Activated CD4-positive, alpha-beta T cell treated with anti-CD3 and anti-CD28 coated beads, Interleukin-2, Interleukin-4, amounts not matched to agents 100 ng/mL and 50 ng/mL, durations not matched to agents 16 hours and 8 hours (primary cell): Measurements from ENCODE around the gene NXPE4.
"Not testable (repeated sequence)": the region's sequence is repeated elsewhere in the genome, so short reads cannot be mapped to it uniquely, and the experiment has no call there.

Experiments
- DNase-seq: peaks from one replicate; pipeline ENCODE4 v3.0.0-alpha.2; 2020; ENCODE audit warnings: low spot score

Gene NXPE4

DNA sequence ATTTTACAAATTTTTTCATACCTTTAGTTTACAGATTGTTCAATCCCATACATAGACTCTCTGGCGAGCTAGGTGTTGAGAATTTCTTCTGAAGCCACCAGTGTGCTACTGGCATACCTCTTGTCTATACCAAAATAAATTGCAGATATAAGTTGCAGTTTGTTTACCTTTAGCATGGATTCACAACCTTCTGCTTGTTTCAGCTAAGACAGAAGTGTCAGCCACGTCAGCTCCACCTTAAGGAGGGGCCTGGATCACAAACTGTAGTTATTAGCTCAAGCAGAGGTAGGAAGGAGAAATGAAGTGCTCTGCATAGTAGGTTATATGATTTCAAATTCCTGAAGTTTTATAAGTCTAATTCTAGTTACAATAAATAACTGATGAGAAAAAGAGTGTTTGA is at the start of gene NXPE4:
Gene NXPE4, minus strand, starts transcription at position 216 of the 400 bp plus-strand sequence. CDS start 1,027 bp downstream, outside the sequence.
- no peak for DNase-seq

DNA sequence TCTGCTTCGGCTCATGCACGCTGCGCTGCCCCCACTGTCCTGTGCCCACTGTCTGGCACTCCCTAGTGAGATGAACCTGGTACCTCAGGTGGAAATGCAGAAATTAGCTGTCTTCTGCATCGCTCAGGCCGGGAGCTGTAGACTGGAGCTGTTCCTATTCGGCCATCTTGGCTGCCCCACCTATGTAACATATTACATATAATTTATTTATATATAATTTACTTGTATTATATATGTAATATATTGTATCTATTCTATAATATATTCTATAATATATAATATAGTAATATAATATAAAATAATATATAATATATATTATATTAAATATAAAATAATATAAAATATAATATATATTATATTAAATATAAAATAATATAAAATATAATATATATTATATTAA is 43.9 kb upstream of the NXPE4 start:
- not testable (repeated sequence) for DNase-seq

DNA sequence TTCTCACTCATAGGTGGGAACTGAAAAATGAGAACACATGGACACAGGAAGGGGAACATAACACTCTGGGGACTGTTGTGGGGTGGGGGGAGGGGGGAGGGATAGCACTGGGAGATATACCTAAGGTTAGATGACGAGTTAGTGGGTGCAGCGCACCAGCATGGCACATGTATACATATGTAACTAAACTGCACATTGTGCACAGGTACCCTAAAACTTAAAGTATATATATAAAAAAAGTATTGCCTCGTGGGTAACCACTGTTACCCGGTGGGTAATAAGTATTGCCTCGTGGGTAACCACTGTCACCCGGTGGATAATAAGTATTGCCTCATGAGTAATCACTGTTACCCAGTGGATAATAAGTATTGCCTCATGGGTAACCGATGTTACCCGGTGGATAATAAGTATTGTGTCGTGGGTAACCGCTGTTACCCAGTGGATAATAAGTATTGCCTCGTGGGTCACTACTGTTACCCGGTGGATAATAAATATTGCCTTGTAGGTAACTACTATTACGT is 35.9 kb upstream of the NXPE4 start:
- not testable (repeated sequence) for DNase-seq

DNA sequence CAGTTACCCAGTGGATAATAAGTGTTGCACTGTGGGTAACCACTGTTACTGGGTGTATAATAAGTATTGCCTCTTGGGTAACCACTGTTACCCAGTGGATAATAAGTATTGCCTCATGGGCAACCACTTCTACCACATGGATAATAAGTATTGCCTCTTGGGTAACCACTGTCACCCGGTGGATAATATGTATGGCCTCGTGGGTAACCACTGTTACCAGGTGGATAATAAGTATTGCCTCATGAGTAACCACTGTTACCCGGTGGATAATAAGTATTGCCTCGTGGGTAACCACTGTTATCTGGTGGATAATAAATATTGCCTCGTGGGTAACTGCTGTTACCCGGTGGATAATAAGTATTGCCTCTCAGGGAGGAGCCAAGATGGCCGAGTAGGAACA is 29.7 kb upstream of the NXPE4 start:
- no peak for DNase-seq

DNA sequence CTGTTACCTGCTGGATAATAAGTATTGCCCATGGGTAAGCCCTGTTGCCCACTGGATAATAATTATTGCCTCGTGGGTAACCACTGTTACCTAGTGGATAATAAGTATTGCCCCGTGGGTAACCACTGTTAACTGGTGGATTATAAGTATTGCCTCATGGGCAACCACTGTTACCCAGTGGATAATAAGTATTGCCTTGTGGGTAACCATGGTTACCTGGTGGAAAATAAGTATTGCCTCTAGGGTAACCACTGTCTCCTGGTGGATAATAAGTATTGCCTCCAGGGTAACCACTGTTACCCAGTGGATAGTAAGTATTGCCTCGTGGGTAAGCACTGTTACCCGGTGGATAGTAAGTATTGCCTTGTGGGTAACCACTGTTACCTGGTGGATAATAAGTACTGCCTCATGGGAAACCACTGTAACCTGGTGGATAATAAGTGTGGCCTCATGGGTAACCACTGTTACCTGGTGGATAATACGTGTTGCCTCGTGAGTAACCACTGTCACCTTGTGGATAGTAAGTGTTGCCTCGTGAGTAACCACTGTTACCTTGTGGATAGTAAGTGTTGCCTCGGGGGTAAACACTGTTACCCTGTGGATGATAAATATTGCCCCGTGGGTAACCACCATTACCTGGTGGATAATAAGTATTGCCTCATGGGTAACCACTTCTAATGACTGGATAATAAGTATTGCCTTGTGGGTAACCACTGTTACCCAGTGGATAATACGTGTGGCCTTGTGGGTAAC is 29.0 kb upstream of the NXPE4 start:
- no peak for DNase-seq

DNA sequence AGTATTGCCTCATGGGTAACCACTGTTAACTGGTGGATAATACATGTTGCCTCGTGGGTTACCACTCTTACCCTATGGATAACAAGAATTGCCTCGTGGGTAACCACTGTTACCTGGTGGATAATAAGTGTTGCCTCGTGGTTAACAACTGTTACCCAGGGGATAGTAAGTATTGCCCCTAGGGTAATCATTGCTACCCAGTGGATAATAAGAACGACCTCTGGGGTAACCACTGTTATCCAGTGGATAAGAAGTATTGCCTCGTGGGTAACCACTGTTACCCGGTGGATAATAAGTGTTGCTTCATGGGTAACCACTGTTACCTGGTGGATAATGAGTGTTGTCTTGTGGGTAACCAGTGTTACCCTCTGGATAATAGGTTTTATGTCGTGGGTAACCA is 28.1 kb upstream of the NXPE4 start:
- no peak for DNase-seq

DNA sequence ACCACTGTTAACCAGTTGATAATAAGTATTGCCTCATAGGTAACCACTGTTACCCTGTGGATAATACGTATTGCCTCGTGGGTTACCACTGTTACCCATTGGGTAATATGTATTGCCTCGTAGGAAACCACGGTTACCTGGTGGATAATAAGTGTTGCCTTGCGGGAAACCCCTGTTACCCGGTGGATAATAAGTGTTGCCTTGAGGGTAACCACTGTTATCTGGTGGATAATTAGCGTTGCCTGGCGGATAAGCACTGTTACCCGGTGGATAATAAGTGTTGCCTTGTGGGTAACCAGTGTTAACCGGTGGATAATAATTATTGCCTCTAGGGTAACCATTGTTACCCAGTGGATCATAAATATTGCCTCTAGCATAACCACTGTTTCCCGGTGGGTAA is 27.3 kb upstream of the NXPE4 start:
- no peak for DNase-seq

DNA sequence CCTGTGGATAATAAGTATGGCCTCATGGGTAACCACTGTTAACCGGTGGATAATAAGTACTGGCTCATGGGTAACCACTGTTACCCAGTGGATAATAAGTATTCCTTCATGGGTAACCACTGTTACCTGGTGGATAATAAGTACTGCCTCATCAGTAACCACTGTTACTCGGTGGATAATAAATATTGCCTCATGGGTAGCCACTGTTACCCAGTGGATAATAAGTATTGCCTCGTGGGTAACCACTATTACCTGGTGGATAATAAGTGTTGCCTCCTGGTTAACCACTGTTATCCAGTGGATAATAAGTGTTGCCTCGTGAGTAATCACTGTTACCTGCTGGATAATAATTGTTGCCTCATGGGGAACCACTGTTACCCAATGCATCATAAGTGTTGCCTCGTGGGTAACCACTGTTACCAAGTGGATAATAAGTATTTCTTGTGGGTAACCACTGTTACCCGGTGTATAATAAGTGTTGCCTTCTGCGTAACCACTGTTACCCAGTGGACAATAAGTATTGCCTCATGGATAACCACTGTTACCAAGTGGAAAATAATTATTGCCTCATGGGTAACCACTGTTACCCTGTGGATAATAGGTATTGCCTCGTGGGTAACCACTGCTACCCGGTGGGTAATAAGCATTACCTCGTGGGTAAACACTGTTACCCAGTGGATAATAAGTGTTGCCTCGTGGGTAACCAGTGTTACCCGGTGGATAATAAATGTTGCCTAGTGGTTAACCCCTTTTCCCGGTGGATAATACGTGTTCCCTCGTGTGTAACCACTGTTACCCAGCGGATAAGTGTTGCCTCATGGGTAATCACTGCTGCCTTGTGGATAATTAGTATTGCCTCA is 26.6 kb upstream of the NXPE4 start:
- no peak for DNase-seq

DNA sequence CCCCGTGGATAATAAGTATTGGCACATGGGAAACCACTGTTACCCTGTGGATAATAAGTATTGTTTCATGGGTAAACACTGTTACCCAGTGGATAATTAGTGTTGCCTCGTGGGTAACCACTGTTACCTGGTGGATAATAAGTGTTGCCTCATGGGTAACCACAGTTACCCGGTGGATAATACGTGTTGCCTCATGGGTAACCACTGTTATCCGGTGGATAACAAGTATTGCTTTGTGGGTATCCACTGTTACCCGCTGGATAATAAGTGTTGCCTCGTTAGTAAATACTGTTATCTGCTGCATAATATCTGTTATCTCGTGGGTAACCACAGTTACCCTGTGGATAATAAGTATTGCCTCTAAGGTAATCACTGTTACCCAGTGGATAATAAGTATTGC is 25.5 kb upstream of the NXPE4 start:
- no peak for DNase-seq

DNA sequence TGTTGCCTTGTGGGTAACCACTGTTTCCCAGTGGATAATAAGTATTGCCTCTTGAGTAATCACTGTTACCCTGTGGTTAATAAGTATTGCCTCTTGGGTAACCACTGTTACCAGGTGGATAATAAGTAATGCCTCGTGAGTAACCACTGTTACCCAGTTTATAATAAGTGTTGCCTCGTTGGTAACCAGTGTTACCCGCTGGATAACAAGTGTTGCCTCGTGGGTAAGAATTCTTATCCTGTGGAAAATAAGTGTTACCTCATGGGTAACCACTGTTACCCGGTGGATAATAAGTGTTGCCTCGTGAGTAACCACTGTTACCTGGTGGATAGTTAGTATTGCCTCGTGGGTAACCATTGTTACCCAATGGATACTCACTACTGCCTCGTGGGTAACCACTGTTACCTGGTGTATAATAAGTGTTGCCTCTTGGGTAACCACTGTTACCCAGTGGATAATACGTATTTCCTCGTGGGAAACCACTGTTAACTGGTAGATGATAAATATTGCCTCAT is 24.1 kb upstream of the NXPE4 start:
- DNase-seq = no peak

DNA sequence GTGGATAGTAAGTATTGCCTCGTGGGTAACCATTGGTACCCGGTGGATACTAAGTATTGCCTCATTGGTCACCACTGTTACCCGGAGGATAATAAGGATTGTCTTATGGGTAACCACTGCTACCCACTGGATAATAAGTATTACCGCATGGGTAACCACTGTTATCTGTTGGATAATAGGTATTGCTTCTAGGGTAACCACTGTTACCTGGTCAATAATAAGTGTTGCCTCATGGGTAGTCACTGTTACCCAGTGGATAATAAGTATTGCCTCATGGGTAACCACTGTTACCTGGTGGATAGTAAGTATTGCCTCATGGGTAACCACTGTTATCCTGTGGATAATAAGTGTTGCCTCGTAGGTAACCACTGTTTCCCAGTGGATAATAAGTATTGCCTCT is 22.6 kb upstream of the NXPE4 start:
- no peak for DNase-seq

DNA sequence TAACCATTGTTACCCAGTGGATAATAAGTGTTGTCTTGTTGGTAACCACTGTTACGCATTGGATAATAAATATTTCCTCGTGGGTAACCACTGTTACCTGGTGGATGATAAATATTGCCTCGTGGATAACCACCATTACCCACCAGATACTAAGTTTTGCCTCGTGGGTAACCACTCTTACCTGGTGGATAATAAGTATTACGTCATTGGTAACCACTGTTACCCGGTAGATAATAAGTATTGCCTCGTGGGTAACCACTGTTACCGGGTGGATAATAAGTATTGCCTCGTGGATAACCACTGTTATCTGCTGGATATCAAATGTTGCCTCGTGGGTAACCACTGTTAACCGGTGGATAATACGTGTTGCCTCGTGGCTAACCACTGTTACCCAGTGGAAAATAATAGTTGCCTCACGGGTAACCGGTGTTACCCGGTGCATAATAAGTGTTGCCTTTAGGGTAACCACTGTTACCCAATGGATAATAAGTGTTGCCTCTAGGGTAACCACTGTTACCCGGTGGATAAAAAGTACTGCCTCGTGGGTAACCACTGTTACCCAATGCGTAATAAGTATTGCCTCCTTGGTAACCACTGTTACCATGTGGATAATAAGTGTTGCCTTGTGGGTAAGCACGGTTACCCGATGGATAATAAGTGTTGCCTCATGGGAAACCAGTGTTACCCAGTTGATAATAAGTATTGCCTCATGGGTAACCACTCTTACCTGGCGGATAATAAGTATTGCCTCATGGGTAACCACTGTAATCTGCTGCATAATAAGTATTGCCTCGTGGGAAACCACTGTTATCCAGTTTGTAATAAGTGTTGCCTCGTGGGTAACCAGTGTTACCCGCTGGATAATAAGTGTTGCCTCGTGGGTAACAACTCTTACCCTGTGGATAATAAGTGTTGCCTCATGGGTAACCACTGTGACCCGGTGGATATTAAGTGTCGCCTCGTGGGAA is 21.9 kb upstream of the NXPE4 start:
- no peak for DNase-seq

DNA sequence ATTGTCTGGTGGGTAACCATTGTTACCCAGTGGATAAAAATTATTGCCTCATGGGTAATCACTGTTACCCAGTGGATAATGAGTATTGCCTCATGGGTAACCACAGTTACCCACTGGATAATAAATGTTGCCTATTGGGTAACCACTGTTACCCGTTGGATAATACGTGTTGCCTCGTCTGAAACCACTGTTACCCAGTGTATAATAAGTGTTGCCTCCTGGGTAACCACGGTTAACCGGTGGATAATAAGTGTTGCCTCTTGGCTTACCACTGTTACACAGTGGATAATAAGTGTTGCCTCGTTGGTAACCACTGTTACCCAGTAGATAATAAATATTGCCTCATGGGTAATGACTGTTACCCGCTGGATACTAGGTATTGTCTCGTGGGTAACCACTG is 20.9 kb upstream of the NXPE4 start:
- no peak for DNase-seq

DNA sequence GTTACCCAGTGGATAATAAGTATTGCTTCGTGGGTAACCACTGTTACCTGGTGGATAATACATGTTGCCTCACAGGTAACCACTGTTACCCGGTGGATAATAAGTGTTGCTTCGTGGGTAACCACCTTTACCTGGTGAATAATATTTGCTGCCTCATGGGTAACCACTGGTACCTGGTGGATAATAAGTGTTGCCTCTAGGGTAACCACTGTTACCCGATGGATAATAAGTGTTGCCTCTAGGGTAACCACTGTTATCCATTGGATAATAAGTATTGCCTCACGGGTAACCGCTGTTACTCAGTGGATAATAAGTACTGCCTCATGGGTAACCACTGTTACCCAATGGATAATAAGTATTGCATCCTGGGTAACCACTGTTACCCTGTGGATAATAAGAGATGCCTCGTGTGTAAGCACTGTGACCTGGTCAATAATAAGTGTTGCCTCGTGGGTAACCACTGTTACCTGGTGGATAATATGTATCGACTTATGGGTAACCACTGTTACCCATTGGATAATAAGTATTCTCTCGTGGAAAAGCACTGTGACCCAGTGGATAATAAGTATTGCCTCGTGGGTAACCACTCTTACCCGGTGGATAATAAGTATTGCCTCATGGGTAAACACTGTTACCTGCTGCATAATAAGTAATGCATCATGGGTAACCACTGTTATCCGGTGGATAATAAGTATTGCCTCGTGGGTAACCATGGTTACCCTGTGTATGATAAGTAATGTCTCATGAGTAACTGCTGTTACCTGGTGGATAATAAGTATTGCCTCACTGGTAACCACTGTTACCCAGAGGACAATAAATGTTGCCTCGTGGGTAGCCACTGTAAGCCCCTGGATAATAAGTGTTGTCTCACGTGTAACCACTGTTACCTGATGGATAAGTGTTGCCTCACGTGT is 20.1 kb upstream of the NXPE4 start:
- DNase-seq = no peak

DNA sequence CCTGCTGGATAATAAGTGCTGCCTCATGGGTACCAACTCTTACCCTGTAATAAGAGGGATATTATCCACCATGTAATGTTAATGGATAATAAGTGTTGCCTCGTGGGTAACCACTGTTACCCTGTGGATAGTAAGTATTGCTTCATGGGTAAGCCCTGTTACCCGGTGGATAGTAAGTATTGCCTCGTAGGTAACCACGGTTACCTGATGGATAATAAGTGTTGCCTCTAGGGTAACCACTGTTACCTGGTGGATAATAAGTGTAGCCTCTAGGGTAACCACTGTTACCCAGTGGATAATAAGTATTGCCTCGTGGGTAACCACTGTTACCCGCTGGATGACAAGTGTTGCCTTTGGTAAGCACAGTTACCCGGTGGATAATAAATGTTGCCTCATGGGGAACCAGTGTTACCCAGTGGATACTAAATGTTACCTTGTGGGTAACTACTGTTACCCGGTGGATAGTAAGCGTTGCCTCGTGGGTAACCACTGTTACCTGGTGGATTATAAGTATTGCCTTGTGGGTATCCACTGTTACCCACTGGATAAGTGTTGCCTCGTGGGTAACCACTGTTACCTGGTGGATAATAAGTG is 18.6 kb upstream of the NXPE4 start:
- DNase-seq = no peak

DNA sequence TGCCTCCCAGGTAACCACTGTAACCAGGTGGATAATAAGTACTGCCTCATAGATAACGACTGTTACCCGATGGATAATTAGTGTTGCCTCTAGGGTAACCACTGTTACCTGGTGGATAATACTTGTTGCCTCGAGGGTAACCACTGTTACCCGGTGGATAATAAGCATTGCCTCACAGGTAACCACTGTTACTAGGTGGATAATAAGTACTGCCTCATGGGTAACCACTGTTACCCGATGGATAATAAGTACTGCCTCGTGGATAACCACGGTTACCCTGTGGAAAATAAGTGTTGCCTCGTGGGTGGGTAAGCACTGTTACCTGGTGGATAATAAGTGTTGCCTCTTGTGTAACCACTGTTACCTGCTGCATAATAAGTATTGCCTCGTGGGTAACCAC is 17.5 kb upstream of the NXPE4 start:
- not testable (repeated sequence) for DNase-seq

DNA sequence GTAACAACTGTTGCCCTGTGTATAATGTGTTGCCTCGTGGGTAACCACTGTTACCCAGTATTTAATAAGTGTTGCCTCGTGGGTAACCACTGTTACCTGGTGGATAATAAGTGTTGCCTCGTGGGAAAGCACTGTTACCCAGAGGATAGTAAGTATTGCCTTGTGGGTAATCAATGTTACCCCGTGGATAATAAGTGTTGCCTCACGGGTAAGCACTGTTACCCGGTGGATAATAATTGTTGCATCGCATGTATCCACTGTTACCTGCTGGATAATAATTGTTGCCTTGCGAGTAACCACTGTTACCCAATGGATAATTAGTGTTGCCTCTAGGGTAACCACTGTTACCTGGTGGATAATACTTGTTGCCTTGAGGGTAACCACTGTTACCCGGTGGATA is 17.1 kb upstream of the NXPE4 start:
- no peak for DNase-seq

DNA sequence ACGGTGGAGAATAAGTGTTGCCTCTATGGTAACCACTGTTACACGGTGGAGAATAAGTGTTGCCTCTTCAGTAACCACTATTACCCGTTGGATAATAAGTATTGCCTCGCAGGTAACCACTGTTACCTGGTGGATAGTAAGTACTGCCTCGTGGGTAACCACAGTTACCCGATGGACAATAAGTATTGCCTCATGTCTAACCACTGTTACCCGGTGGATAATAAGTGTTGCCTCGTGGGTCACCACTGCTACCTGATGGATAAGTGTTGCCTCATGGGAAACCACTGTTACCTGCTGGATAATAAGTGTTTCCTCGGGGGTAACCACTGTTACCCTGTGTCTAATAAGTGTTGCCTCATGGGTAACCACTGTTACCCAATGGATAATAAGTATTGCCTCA is 16.6 kb upstream of the NXPE4 start:
- not testable (repeated sequence) for DNase-seq

DNA sequence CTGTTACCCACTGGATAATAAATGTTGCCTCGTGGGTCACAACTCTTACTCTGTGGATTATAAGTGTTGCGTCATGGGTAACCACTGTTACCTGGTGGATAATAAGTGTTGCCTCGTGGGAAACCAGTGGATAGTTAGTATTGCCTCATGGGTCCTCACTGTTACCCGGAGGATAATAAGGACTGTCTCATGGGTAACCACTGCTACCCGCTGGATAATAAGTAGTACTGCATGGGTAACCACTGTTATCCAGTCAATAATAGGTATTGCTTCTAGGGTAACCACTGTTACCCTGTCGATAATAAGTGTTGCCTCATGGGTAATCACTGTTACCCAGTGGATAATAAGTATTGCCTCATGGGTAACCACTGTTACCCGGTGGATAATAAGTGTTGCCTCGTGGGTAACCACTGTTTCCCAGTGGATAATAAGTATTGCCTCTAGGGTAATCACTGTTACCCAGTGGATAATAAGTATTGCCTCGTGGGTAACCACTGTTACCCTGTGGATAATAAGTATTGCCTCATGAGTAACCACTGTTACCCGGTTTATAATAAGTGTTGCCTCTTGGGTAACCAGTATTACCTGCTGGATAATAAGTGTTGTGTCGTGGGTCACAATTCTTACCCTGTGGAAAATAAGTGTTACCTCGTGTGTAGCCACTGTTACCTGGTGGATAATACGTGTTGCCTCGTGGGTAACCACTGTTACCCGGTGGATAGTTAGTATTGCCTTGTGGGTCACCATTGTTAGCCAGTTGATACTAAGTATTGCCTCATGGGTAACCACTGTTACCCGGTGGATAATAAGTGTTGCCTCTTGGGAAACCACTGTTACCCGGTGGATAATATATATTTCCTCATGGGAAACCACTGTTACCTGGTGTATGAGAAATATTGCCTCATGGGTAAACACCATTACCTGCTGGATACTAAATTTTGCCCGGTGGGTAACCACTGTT is 15.7 kb upstream of the NXPE4 start:
- DNase-seq = no peak
